Caco-2 (cell line): ENCODE results near the gene CREB5. TPM values are rescaled to one million over a fixed set of nuclear protein-coding genes. Genes with fewer than 3 reads are reported as not detected.

Experiments used
- BruUV-seq: library from RNA; stranded (reverse); fragments of 400-500 nt; replicated peaks from 2 replicates; lab custom pipeline; 2021; lab: Mats Ljungman, UMichigan
- CTCF ChIA-PET: fragments of 300-600 bp; sonication (Branson Sonifier 250); formaldehyde crosslinking; loops from one replicate; lab custom pipeline; 2022; ENCODE audit warnings: antibody characterized with exemption; lab: Charles Lee
- POLR2A ChIA-PET: fragments of 300-600 bp; sonication (Branson Sonifier 250); formaldehyde crosslinking; loops from one replicate; lab custom pipeline; 2022; ENCODE audit warnings: antibody characterized with exemption; lab: Charles Lee
- DNase-seq, 2 experiments: peaks; one replicate each; pipeline versions ENCODE4 v3.0.0 to v3.0.0-alpha.2; 2020 to 2022
- H3K27me3 ChIP-seq: replicated peaks from 2 replicates; pipeline ENCODE4 v1.6.0; 2011; ENCODE audit warnings: low read length; ENCODE audit not compliant: control insufficient read depth, insufficient read depth
- H3K36me3 ChIP-seq: 2 replicates; pipeline ENCODE4 v1.5.1; 2011; ENCODE audit warnings: low read length; ENCODE audit not compliant: control insufficient read depth, insufficient read depth
- H3K4me1 ChIP-seq: fragments of 250-450 bp; sonication (Bioruptor Pico); 2 replicates; pipeline ENCODE4 v1.5.1; 2020; ENCODE audit warnings: mild to moderate bottlenecking
- H3K4me3 ChIP-seq: 2 replicates; pipeline ENCODE4 v1.5.1; 2011; ENCODE audit warnings: low read depth, mild to moderate bottlenecking, control low read depth, low read length
- H3K9me3 ChIP-seq: fragments of 250-450 bp; sonication (Bioruptor Pico); 2 replicates; pipeline ENCODE4 v1.5.1; 2020; ENCODE audit warnings: mild to moderate bottlenecking, moderate library complexity
- H3K27ac Mint-ChIP-seq: one replicate; pipeline ENCODE4 v1.8.0; 2022; ENCODE audit warnings: mixed read lengths; ENCODE audit not compliant: unreplicated experiment
- H3K27me3 Mint-ChIP-seq: one replicate; pipeline ENCODE4 v1.8.0; 2022; ENCODE audit warnings: mixed read lengths; ENCODE audit not compliant: insufficient read depth, unreplicated experiment
- H3K36me3 Mint-ChIP-seq: one replicate; pipeline ENCODE4 v1.8.0; 2022; ENCODE audit warnings: mild to moderate bottlenecking, mixed read lengths; ENCODE audit not compliant: insufficient read depth, unreplicated experiment
- H3K4me1 Mint-ChIP-seq: one replicate; pipeline ENCODE4 v1.8.0; 2022; ENCODE audit warnings: low read depth, mixed read lengths; ENCODE audit not compliant: unreplicated experiment
- H3K4me3 Mint-ChIP-seq: one replicate; pipeline ENCODE4 v1.8.0; 2022; ENCODE audit warnings: mild to moderate bottlenecking, moderate library complexity, mixed read lengths; ENCODE audit not compliant: unreplicated experiment
- H3K9me3 Mint-ChIP-seq: one replicate; pipeline ENCODE4 v1.8.0; 2022; ENCODE audit warnings: mixed read lengths; ENCODE audit not compliant: unreplicated experiment
- intact Hi-C: fragments of 100-400 bp; cut with micrococcal nuclease; formaldehyde crosslinking; loops from one replicate; pipeline ENCODE4 v1.10.0; 2022; ENCODE audit not compliant: unreplicated experiment
- total RNA-seq: library from RNA; stranded (reverse); gene quantifications from 2 replicates; pipeline ENCODE4 v1.2.3, GENCODE V29; 2022
- TF ChIP-seq, protein P1 (sequence below), 2 experiments: fragments of 200-600 bp in 1 of 2; IDR thresholded peaks; 1 replicate in 1 of 2; 2 replicates in 1 of 2; pipeline versions ENCODE4 v1.5.1 to v1.8.0; 2011 to 2022; ENCODE audit warnings: antibody characterized with exemption in 1 of 2, control low read depth in 1 of 2, inconsistent platforms in 1 of 2, low read depth in 1 of 2, low read length in 1 of 2, mild to moderate bottlenecking in 1 of 2, moderate library complexity in 1 of 2; ENCODE audit not compliant: insufficient read depth in 1 of 2, severe bottlenecking in 1 of 2, unreplicated experiment in 1 of 2

CREB5 gene
- total RNA-seq, 1 experiment from 2014 or later = 9.1 TPM

DNA sequence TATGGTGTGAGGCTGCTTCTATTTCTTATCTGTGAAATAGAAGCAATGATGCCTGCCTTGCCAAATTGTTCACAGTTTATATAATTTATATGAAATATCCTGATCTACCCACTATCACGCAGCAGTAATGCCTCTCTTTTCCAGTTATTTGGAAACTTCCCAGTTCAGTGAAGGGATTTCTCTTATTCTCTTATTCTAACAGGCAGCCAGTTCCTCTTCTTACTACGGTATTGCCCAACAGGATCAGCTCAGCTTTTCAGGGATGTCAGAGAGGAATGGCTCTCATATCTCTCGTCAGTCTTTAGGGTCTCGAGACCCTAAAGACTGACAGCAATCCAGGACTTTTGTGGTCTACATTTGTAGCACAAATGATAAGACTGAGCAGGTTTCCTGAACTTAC is 215.6 kb downstream of the CREB5 start:
- CTCF ChIA-PET = no interaction called here
- H3K9me3 Mint-ChIP-seq = no peaks in the 10 kb centered on the region
- no TSS peak for BruUV-seq

DNA sequence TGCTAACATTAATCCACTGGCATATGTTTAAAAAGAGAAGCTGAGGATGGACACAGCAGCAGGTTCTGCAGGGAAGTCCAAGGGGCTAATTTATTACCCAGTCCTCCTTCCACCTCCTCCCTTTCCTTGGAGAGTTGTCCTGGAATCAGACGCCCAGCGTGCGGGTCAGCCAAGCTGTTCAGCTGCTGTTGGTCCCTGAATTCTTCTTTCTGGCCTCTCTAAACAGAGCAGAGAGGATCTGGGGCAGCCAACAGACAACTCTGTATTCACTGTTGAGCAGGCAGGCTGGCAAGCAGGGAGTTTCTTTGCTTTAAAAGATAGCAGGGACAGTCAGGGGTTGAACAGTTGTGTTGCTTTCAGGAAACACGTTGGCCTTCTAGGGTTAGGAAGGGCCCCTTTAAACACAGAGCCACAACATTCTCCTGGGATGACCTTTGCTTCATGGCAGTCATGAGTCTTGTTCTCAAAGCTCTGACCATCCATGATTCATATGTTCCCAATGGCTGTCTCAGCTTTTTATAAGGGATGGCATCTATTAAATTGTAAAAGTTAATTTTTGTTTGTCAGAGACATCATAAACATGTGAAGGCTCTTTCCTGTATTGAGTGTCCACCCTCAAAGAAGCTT is 217.0 kb downstream of the CREB5 start:
- no peaks in the 10 kb centered on the region for H3K27me3 Mint-ChIP-seq
- no TSS peak for BruUV-seq
- TF ChIP-seq, protein P1, sequence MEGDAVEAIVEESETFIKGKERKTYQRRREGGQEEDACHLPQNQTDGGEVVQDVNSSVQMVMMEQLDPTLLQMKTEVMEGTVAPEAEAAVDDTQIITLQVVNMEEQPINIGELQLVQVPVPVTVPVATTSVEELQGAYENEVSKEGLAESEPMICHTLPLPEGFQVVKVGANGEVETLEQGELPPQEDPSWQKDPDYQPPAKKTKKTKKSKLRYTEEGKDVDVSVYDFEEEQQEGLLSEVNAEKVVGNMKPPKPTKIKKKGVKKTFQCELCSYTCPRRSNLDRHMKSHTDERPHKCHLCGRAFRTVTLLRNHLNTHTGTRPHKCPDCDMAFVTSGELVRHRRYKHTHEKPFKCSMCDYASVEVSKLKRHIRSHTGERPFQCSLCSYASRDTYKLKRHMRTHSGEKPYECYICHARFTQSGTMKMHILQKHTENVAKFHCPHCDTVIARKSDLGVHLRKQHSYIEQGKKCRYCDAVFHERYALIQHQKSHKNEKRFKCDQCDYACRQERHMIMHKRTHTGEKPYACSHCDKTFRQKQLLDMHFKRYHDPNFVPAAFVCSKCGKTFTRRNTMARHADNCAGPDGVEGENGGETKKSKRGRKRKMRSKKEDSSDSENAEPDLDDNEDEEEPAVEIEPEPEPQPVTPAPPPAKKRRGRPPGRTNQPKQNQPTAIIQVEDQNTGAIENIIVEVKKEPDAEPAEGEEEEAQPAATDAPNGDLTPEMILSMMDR (IDR thresholded peaks at IDR 0.05; ENCODE audit: insufficient read depth in 1 of 2, low read depth in 1 of 2, low read length in 1 of 2, severe bottlenecking in 1 of 2, unreplicated experiment in 1 of 2) = no peak
- no peaks in the 10 kb centered on the region for H3K36me3 ChIP-seq
- ChIA-PET POLR2A (no interaction called here), CTCF (no interaction called here)
- H3K4me3 Mint-ChIP-seq = no peak overlapping the region
- H3K4me1 ChIP-seq = 0 out of 2 replicates have a peak, but pooled peaks cover 11% of the 10 kb centered on the region
- H3K27ac Mint-ChIP-seq = no peak overlapping the region
- no peaks in the 10 kb centered on the region for H3K9me3 Mint-ChIP-seq
- H3K27me3 ChIP-seq = no peaks in the 10 kb centered on the region
- H3K4me3 ChIP-seq = no peak overlapping the region
- no peak for DNase-seq
- H3K9me3 ChIP-seq = no peaks in the 10 kb centered on the region
- peaks cover 7% of the 10 kb centered on the region for H3K4me1 Mint-ChIP-seq
- intact Hi-C loops = loop anchor here (10.0 kb wide), 1 partner anchor 175 kb away; no protein-coding TSS in a partner anchor
- H3K36me3 Mint-ChIP-seq = no peaks in the 10 kb centered on the region

More for the DNA sequence above, 215.6 kb downstream of the CREB5 start:
- Mint-ChIP-seq H3K4me3 (no peak overlapping the region), H3K4me1 (peaks cover 7% of the 10 kb centered on the region), H3K27me3 (no peaks in the 10 kb centered on the region), H3K27ac (no peak overlapping the region), H3K36me3 (no peaks in the 10 kb centered on the region)
- no peak overlapping the region for H3K4me3 ChIP-seq
- intact Hi-C loops = loop anchor here (10.0 kb wide), 1 partner anchor 173 kb away; no protein-coding TSS in a partner anchor
- H3K4me1 ChIP-seq = 0 out of 2 replicates have a peak, but pooled peaks cover 11% of the 10 kb centered on the region
- no peaks in the 10 kb centered on the region for H3K9me3 ChIP-seq
- TF ChIP-seq, protein P1 (IDR thresholded peaks at IDR 0.05; ENCODE audit: insufficient read depth in 1 of 2, low read depth in 1 of 2, low read length in 1 of 2, severe bottlenecking in 1 of 2, unreplicated experiment in 1 of 2) = no peak
- no peaks in the 10 kb centered on the region for H3K27me3 ChIP-seq
- DNase-seq = no peak
- no peaks in the 10 kb centered on the region for H3K36me3 ChIP-seq
- POLR2A ChIA-PET = no interaction called here

DNA sequence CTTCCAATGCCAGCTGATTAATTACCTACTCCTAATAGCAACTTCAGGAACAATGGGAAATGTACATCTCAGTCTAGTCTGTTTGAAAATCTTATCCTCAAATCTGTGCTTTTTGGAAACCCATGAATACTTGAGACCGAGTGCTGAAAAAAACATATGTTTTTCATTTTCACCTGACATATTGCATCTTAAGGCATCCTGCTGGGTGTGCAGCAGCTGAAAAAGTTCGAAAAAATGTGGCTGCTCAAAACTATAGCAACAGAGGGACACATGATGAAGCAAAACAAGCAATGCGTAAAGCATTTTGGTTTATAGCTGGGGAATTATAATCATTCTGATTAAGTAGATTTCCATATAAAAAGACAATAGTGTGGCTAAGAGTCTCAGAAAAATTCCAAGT is 218.0 kb downstream of the CREB5 start:
- no peak for DNase-seq
- Histone ChIP-seq H3K4me3 (no peak overlapping the region), H3K36me3 (no peaks in the 10 kb centered on the region), H3K4me1 (0 out of 2 replicates have a peak, but pooled peaks cover 11% of the 10 kb centered on the region), H3K9me3 (no peaks in the 10 kb centered on the region), H3K27me3 (no peaks in the 10 kb centered on the region)
- POLR2A ChIA-PET = no interaction called here
- peaks cover 7% of the 10 kb centered on the region for H3K4me1 Mint-ChIP-seq
- BruUV-seq = no TSS peak
- intact Hi-C loops = no loop called here
- H3K9me3 Mint-ChIP-seq = no peaks in the 10 kb centered on the region
- no peaks in the 10 kb centered on the region for H3K27me3 Mint-ChIP-seq
- CTCF ChIA-PET = no interaction called here
- TF ChIP-seq, protein P1 (IDR thresholded peaks at IDR 0.05; ENCODE audit: insufficient read depth in 1 of 2, low read depth in 1 of 2, low read length in 1 of 2, severe bottlenecking in 1 of 2, unreplicated experiment in 1 of 2) = no peak
- H3K36me3 Mint-ChIP-seq = no peaks in the 10 kb centered on the region
- no peak overlapping the region for H3K4me3 Mint-ChIP-seq
- no peak overlapping the region for H3K27ac Mint-ChIP-seq
